Keratinocyte (primary cell): ENCODE measurements around the gene MAP4K1. TPM values are rescaled to one million over a fixed set of nuclear protein-coding genes. Genes with fewer than 3 reads are reported as not detected.

Experiments used
- DNase-seq: peaks from one replicate; pipeline ENCODE4 v3.0.0-alpha.2; 2011; ENCODE audit warnings: low read depth, missing footprints, low spot score
- FAIRE-seq: peaks from 2 replicates; lab custom pipeline; 2011; peaks lifted over from hg19 to GRCh38; lab: Jason Lieb, UNC
- H2AFZ ChIP-seq: 2 replicates; pipeline ENCODE4 v1.6.0; 2012; ENCODE audit warnings: low read length, control low read depth, inconsistent platforms; ENCODE audit not compliant: control insufficient read depth
- H3K27ac ChIP-seq: 2 replicates; pipeline ENCODE4 v1.5.1; 2011; ENCODE audit warnings: low read length; ENCODE audit not compliant: control insufficient read depth, insufficient read depth
- H3K27me3 ChIP-seq: 3 replicates; pipeline ENCODE4 v1.6.0; 2011; ENCODE audit warnings: low read length; ENCODE audit not compliant: control insufficient read depth, insufficient read depth; ENCODE audit errors: extremely low read depth
- H3K36me3 ChIP-seq, 2 experiments: 2 replicates in 1 of 2; 3 replicates in 1 of 2; pipeline ENCODE4 v1.5.1; 2011; ENCODE audit warnings: low read length in 2 of 2, mild to moderate bottlenecking in 1 of 2; ENCODE audit not compliant: control insufficient read depth in 2 of 2, insufficient read depth in 2 of 2; ENCODE audit errors: extremely low read depth in 1 of 2
- H3K4me1 ChIP-seq: 3 replicates; pipeline ENCODE4 v1.5.1; 2011; ENCODE audit warnings: low read length; ENCODE audit not compliant: control insufficient read depth, insufficient read depth; ENCODE audit errors: extremely low read depth
- H3K4me2 ChIP-seq: 3 replicates; pipeline ENCODE4 v1.6.0; 2011; ENCODE audit warnings: low read depth, low read length; ENCODE audit not compliant: control insufficient read depth, insufficient read depth; ENCODE audit errors: extremely low read depth
- H3K4me3 ChIP-seq, 3 experiments: fragments of 200-600 bp in 1 of 3; sonication (generic) in 1 of 3; 2 replicates in 2 of 3; 3 replicates in 1 of 3; pipeline ENCODE4 v1.5.1; 2011 to 2016; ENCODE audit warnings: low read length in 3 of 3, mild to moderate bottlenecking in 3 of 3, control low read depth in 2 of 3, inconsistent platforms in 1 of 3, low read depth in 1 of 3, mixed read lengths in 1 of 3, mixed run types in 1 of 3, moderate library complexity in 1 of 3; ENCODE audit not compliant: control insufficient read depth in 2 of 3, insufficient read depth in 2 of 3; ENCODE audit errors: extremely low read depth in 1 of 3
- H3K79me2 ChIP-seq: 2 replicates; pipeline ENCODE4 v1.6.0; 2012; ENCODE audit warnings: low read length; ENCODE audit not compliant: control insufficient read depth, insufficient read depth
- H3K9ac ChIP-seq: 3 replicates; pipeline ENCODE4 v1.6.0; 2011; ENCODE audit warnings: low read length; ENCODE audit not compliant: control insufficient read depth, insufficient read depth; ENCODE audit errors: extremely low read depth
- H3K9me1 ChIP-seq: 3 replicates; pipeline ENCODE4 v1.6.0; 2011; ENCODE audit warnings: low read length; ENCODE audit not compliant: control insufficient read depth, insufficient read depth; ENCODE audit errors: extremely low read depth
- H3K9me3 ChIP-seq: 2 replicates; pipeline ENCODE4 v1.5.1; 2012; ENCODE audit warnings: low read depth, low read length; ENCODE audit not compliant: control insufficient read depth
- H4K20me1 ChIP-seq: 3 replicates; pipeline ENCODE4 v1.6.0; 2011; ENCODE audit warnings: low read length; ENCODE audit not compliant: control insufficient read depth, insufficient read depth; ENCODE audit errors: extremely low read depth
- CTCF ChIP-seq, 3 experiments: IDR thresholded peaks in 1 of 3; conservative IDR thresholded peaks in 1 of 3; optimal IDR thresholded peaks in 1 of 3; 2 replicates in 2 of 3; 3 replicates in 1 of 3; pipeline versions ENCODE3 to v1.5.1; 2011; ENCODE audit warnings: low read length in 3 of 3, mild to moderate bottlenecking in 3 of 3, moderate library complexity in 2 of 3, control low read depth in 1 of 3, inconsistent platforms in 1 of 3; ENCODE audit not compliant: insufficient read depth in 2 of 3; ENCODE audit errors: extremely low read depth in 1 of 3
- EZH2 ChIP-seq: IDR thresholded peaks from one replicate; pipeline ENCODE4 v1.6.1; 2012; ENCODE audit warnings: inconsistent platforms, mild to moderate bottlenecking, low read length, moderate library complexity
- dilution Hi-C: fragments of 300-500 bp; cut with MboI; formaldehyde crosslinking; loops from one replicate; pipeline ENCODE4 v1.7.0; 2020; ENCODE audit warnings: low sequenced_read_pairs; ENCODE audit not compliant: extremely low pct_ligation_motif_present
- polyA minus RNA-seq, 3 experiments: library from RNA; depleted of rRNA, polyadenylated mRNA; stranded (reverse); fragments of >200 nt; gene quantifications; 1 replicate in 1 of 3; 2 replicates in 1 of 3; 3 replicates in 1 of 3; pipeline ENCODE4 v1.2.3, GENCODE V29; 2011
- polyA plus RNA-seq, 5 experiments: library from polyadenylated mRNA; depleted of rRNA in 3 of 5; stranded (reverse) in 3 of 5; stranded (forward) in 1 of 5; unstranded in 1 of 5; fragments of >200 nt; gene quantifications; 1 replicate in 1 of 5; 2 replicates in 3 of 5; 3 replicates in 1 of 5; pipeline versions ENCODE4 v1.2.1 to v1.2.3, GENCODE V29; 2011 to 2012; ENCODE audit warnings: missing spikeins in 2 of 5, low read depth in 1 of 5, low replicate concordance in 1 of 5

MAP4K1 gene
- polyA plus RNA-seq (0.22 to 0.25 TPM in 2 of 3 replicates, not detected in the other), polyA minus RNA-seq (not detected in 3 replicates)
- polyA plus RNA-seq (2011; ENCODE audit: low read depth), result not detected
- 0.06 TPM in 1 of 2 replicates, not detected in the other for polyA plus RNA-seq (2011; cell fraction: cytosol; rRNA removed)
- 0.52 and 0.60 TPM in 2 replicates for polyA plus RNA-seq (2011; cell fraction: nucleus; rRNA removed)
- polyA plus RNA-seq (2012; ENCODE audit: low replicate concordance), result 0.23 and 0.81 TPM in 2 replicates
- polyA minus RNA-seq (2011; cell fraction: cytosol; rRNA and poly(A)+ RNA removed), result not detected
- polyA minus RNA-seq (2011; cell fraction: nucleus; rRNA and poly(A)+ RNA removed), result not detected in 2 replicates

- Histone ChIP-seq H3K4me3 (peak within 1 kb of the TSS; percentile 52 to 92 (median 66)), H3K27ac (peak within 1 kb of the TSS; percentile 84), H3K79me2 (peaks cover 24% of the 10 kb centered on the region), H3K4me1 (peaks cover 13% of the 10 kb centered on the region), H3K27me3 (no peaks in the 10 kb centered on the region), H3K36me3 (peaks cover 8 to 15% of the 10 kb centered on the region in 2 experiments), H3K9ac (peak within 1 kb of the TSS; percentile 92), H3K9me1 (no peaks in the 10 kb centered on the region), H4K20me1 (no peaks in the 10 kb centered on the region), H3K4me2 (peak within 1 kb of the TSS; percentile 93), H2AFZ (peak within 1 kb of the TSS; percentile 85), H3K9me3 (no peaks in the 10 kb centered on the region)
- DNase-seq (no peak), FAIRE-seq (peak; percentile 48)
- dilution Hi-C loops, result no loop called here
- TF ChIP-seq CTCF (optimal IDR thresholded peaks at IDR 0.05 in 1 of 3, IDR thresholded peaks at IDR 0.05 in 1 of 3, conservative IDR thresholded peaks at IDR 0.05 in 1 of 3; ENCODE audit: extremely low read depth in 1 of 3, insufficient read depth in 2 of 3, low read length in 3 of 3) (no peak), EZH2 (no peak)
Measured at GRCh38 chr19:38617764-38618589, at the start of gene MAP4K1. Gene MAP4K1 (minus strand): TSS chr19:38617953. CDS start chr19:38617895, 58 bp downstream.

GRCh38 chr19:38666663-38667511 lies 49.1 kb upstream of the MAP4K1 start:
- Histone ChIP-seq H3K36me3 (peaks cover 16 to 50% of the 10 kb centered on the region in 2 experiments), H3K27me3 (no peaks in the 10 kb centered on the region), H4K20me1 (peaks cover 45% of the 10 kb centered on the region), H3K9me3 (no peaks in the 10 kb centered on the region), H3K79me2 (peaks cover 100% of the 10 kb centered on the region), H3K9me1 (peaks cover 2% of the 10 kb centered on the region), H2AFZ (no peak overlapping the region), H3K4me2 (peak overlapping the region; percentile 6), H3K27ac (peak overlapping the region; percentile 42), H3K9ac (peak overlapping the region; percentile 38), H3K4me1 (peaks cover 93% of the 10 kb centered on the region), H3K4me3 (no peak overlapping the region)
- DNase-seq, result no peak
- peak; percentile 73 for FAIRE-seq
- TF ChIP-seq EZH2, result no peak
- no peak for TF ChIP-seq CTCF (optimal IDR thresholded peaks at IDR 0.05 in 1 of 3, IDR thresholded peaks at IDR 0.05 in 1 of 3, conservative IDR thresholded peaks at IDR 0.05 in 1 of 3; ENCODE audit: extremely low read depth in 1 of 3, insufficient read depth in 2 of 3, low read length in 3 of 3)
- dilution Hi-C loops, result no loop called here
